ENCODE data around the gene DHCR7.

- TF ChIP-seq CTCF (IDR thresholded peaks at IDR 0.05) (no peak), ZFX (IDR thresholded peaks at IDR 0.05; ENCODE audit: borderline replicate concordance) (no peak)
Observed at GRCh38 chr11:71399341-71399740, 48.9 kb downstream of the DHCR7 start.

Measured in 22Rv1 (cell line).